Measurements from ENCODE around the gene UNG. TPM values are rescaled to one million over a fixed set of nuclear protein-coding genes. Genes with fewer than 3 reads are reported as not detected.

UNG gene
- total and polyA plus RNA-seq, 2 donors (not counting 1 experiment from before 2014, with no cell fraction given) = 6.1 to 14.7 TPM

GRCh38 chr12:109052414-109053323 lies 44.7 kb upstream of the UNG start, which contains the start of gene USP30:
TSS of gene USP30 (plus strand) at chr12:109052576. CDS start at chr12:109052679, 103 bp downstream.
- peak within 1 kb of the TSS; percentile 87 for H3K4me2 ChIP-seq (replicated peaks; ENCODE audit: low read depth, low read length, poor library complexity, severe bottlenecking)
- POLR2A ChIA-PET = interaction anchor here (0.6 kb wide), 1 partner anchor 836 kb away, joined by 4 read pairs; no protein-coding TSS in a partner anchor
- Mint-ChIP-seq H3K4me3 (peak within 1 kb of the TSS; percentile 90), H3K27ac (peak within 1 kb of the TSS; percentile 92), H3K9me3 (ENCODE audit: insufficient read depth) (no peaks in the 10 kb centered on the region), H3K27me3 (no peaks in the 10 kb centered on the region), H3K4me1 (peaks cover 22% of the 10 kb centered on the region)
- peaks cover 8 to 24% of the 10 kb centered on the region in 2 donors for H3K4me1 ChIP-seq (ENCODE audit: control insufficient read depth in 2 of 2, insufficient read depth in 2 of 2, low read length in 2 of 2)
- ATAC-seq (ENCODE audit: low read depth) (peak; percentile 86), DNase-seq (peak; percentile 92)
- peak within 1 kb of the TSS; percentile 98 for H2AFZ ChIP-seq (ENCODE audit: insufficient read depth, low read depth, low read length, poor library complexity, severe bottlenecking)
- intact Hi-C loops (cut with micrococcal nuclease) = loop anchor here (1.0 to 5.0 kb wide), 5 partner anchors 41 to 537 kb away; partner anchors contain the start of genes ALKBH2, CORO1C, FICD and SSH1
- no peaks in the 10 kb centered on the region for H3K27me3 ChIP-seq (replicated peaks in 1 of 4; ENCODE audit: control extremely low read depth in 1 of 4, control insufficient read depth in 3 of 4, insufficient read depth in 4 of 4, low read length in 3 of 4)
- TF ChIP-seq EZH2 (IDR thresholded peaks at IDR 0.05; ENCODE audit: borderline replicate concordance, insufficient read depth, low read depth, low read length, poor library complexity, severe bottlenecking) (no peak), CTCF (IDR thresholded peaks at IDR 0.05) (no peak)
- H3K9ac ChIP-seq (ENCODE audit: low read length) = peak within 1 kb of the TSS; percentile 94
- WGBS (ENCODE audit: insufficient coverage) = under 1% methylated on average over 60 of the region's 61 CpGs
- CTCF ChIA-PET = interaction anchor here (1.0 to 1.3 kb wide), 2 partner anchors 40 to 60 kb away, joined by 3 to 6 read pairs; partner anchors contain the start of gene ALKBH2
- no peaks in the 10 kb centered on the region for H4K20me1 ChIP-seq (ENCODE audit: control insufficient read depth, insufficient read depth, low read length, poor library complexity, severe bottlenecking)
- peak within 1 kb of the TSS; percentile 78 to 82 for H3K27ac ChIP-seq (ENCODE audit: low read length in 2 of 2)
- no peaks in the 10 kb centered on the region for H3K9me3 ChIP-seq (ENCODE audit: control extremely low read depth in 1 of 3, control insufficient read depth in 2 of 3, insufficient read depth in 1 of 3, low read length in 2 of 3)
- H3K36me3 ChIP-seq (replicated peaks in 1 of 2; ENCODE audit: control extremely low read depth in 1 of 2, control insufficient read depth in 1 of 2, extremely low read depth in 1 of 2, insufficient read depth in 2 of 2, low read length in 1 of 2) = peaks cover 0 to 3% of the 10 kb centered on the region in 2 experiments
- peak within 1 kb of the TSS; percentile 75 to 94 (median 89) for H3K4me3 ChIP-seq (ENCODE audit: control extremely low read depth in 1 of 5, extremely low read depth in 1 of 5, insufficient read depth in 1 of 5, low read depth in 2 of 5, low read length in 4 of 5)
- peaks cover 12% of the 10 kb centered on the region for H3K79me2 ChIP-seq (ENCODE audit: control insufficient read depth, insufficient read depth, low read length)
